GM12865 (cell line): ENCODE data around the gene NFX1.
"Not testable (repeated sequence)": the region's sequence is repeated elsewhere in the genome, so short reads cannot be mapped to it uniquely, and the experiment has no call there.

Source experiments
- DNase-seq: peaks from one replicate; pipeline ENCODE4 v3.0.0; 2010; ENCODE audit warnings: low read depth
- H3K4me3 ChIP-seq: 2 replicates; pipeline ENCODE4 v1.5.1; 2011; ENCODE audit warnings: mild to moderate bottlenecking, low read depth, low read length, control low read depth
- TF ChIP-seq, protein P1 (sequence below): IDR thresholded peaks from 2 replicates; pipeline ENCODE4 v1.5.1; 2011; ENCODE audit warnings: low read length, control low read depth, low read depth, inconsistent platforms; ENCODE audit not compliant: insufficient read depth; ENCODE audit errors: missing control alignments

NFX1 gene

DNA sequence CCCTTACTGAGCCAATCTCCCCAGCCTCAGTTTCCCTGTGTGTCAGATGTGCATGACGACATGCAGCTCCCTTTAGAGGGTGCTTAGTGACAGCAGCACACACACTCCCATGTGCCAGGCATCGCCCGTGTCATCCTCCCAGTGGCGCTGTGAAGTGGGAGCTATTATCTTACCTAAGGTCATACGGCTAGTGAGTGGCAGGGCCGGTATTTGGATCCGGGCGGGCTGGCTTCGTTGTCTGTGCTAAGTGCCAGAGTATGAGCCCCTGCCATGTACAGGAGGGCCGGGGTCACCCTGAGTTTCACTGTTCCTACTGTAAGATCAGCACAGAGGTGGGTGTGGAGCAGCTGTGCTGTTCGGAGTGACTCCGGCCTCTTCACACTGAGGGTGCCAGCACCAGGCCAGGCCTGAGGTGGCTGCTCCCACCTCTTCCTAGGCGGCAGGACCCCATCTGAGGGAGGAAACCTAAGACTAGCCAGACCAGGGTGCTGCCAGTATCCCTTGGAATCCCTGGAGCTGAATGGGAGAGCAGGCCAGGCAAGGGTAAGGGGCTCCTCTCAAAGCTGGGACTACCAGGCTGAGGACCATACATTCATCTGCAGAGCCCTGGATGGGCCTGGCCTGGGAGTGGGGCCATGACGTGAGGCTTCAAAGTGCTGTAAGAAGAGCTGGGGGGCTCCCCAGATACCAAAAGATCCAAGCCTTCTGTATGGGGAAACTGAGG, 89.5 kb downstream of the NFX1 start:
- DNase-seq, result no peak
- TF ChIP-seq, protein P1, sequence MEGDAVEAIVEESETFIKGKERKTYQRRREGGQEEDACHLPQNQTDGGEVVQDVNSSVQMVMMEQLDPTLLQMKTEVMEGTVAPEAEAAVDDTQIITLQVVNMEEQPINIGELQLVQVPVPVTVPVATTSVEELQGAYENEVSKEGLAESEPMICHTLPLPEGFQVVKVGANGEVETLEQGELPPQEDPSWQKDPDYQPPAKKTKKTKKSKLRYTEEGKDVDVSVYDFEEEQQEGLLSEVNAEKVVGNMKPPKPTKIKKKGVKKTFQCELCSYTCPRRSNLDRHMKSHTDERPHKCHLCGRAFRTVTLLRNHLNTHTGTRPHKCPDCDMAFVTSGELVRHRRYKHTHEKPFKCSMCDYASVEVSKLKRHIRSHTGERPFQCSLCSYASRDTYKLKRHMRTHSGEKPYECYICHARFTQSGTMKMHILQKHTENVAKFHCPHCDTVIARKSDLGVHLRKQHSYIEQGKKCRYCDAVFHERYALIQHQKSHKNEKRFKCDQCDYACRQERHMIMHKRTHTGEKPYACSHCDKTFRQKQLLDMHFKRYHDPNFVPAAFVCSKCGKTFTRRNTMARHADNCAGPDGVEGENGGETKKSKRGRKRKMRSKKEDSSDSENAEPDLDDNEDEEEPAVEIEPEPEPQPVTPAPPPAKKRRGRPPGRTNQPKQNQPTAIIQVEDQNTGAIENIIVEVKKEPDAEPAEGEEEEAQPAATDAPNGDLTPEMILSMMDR, result no peak

DNA sequence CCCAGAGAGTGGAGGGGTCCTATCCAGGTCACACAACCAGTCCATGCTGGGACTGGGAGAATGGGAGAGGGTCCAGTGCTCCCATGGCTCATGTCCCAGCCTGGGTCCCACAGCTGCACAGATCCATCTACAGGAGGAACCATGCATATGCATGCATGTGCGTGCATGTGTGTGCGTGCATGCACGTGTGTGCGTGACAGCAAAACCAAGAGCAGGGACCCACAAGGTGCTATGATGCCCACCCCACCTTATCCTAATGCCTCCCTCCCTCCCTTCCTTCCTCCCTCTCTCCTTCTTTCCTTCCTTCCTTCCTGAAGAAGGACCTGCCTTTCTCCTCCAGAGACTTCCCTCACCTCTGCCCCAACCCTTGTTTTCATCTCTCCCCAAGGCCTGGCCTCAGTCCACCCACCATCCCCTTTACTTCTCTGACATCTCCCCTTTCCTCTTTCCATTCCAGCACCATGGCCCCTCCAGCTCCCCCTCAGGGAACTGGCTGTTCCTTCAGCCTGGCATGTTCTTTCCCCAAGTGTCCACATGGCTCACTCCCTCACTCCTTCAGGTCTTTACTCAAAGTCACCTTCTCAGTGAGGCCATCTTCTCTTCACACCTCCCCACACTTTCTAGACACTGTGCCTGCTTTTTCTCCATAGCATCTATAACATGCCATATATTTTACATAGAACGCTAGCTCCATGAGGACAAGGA, 90.2 kb downstream of the NFX1 start:
- DNase-seq, result no peak
- H3K4me3 ChIP-seq, result no peak overlapping the region
- TF ChIP-seq, protein P1, result no peak

More for the DNA sequence above, 89.5 kb downstream of the NFX1 start:
- no peak overlapping the region for H3K4me3 ChIP-seq

DNA sequence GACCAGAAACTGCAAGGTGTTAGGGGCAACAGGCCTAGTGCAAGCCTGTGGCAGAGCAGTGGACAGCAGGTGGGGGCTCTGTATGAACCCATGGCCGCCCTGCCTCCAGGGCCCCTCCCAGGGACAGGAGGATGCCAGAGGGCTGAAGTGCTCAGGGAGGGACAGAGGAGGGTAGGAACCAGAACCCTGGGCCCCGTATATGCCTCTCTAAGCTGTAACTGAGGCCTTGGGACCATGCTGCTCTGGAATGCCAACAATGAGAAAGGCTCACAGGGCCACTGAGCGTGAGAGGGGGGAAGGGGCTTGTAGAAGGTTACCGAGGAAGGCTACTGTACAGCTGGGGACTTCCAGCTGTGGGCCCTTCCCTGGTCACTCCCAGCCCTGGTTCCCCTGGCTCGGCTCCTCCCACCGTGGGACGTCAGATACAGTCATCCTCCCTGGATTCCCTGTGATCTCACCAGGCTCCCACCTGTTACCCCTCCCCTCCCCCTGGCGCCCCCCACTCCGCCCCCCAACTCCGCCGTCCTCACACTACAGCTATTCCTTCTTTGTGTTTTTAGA, 91.0 kb downstream of the NFX1 start:
- TF ChIP-seq, protein P1, result no peak
- no peak for DNase-seq
- H3K4me3 ChIP-seq, result no peak overlapping the region

DNA sequence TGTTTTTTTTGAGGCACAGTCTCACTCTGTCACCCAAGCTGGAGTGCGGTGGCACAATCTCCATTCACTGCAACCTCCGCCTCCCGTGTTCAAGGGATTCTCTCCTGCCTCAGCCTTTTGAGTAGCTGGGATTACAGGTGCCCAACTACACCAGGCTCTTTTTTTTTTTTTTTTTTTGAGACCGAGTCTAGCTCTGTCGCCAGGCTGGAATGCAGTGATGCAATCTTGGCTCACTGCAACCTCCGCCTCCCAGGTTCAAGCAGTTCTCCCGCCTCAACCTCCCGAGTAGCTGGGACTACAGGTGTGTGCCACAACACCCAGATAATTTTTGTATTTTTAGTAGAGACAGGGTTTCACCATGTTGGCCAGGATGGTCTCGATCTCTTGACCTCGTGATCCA, 92.1 kb downstream of the NFX1 start:
- not testable (repeated sequence) for DNase-seq, H3K4me3 ChIP-seq

GRCh38 chr9:33383396-33383795, 93.1 kb downstream of the NFX1 start:
- not testable (repeated sequence) for H3K4me3 ChIP-seq, DNase-seq

DNA sequence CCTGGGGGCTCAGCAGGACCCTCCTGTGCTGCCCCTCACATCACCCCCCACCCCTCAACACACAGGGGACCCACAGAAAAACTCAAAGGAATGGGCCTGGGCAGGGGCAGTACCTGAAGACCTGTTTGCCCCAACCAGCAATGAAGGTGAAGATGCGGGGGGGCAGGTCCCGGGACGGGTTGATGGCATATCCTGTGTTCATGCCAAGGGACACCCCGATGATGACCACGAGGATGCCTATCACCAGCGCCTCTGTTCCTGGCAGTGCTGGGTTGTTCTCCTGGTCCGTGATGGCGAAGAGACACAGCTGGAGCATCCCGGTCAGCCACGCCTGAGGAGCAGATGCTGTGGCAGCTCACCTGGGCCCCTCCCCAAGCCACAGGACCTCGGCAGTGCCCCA, 95.2 kb downstream of the NFX1 start:
- not testable (repeated sequence) for H3K4me3 ChIP-seq

DNA sequence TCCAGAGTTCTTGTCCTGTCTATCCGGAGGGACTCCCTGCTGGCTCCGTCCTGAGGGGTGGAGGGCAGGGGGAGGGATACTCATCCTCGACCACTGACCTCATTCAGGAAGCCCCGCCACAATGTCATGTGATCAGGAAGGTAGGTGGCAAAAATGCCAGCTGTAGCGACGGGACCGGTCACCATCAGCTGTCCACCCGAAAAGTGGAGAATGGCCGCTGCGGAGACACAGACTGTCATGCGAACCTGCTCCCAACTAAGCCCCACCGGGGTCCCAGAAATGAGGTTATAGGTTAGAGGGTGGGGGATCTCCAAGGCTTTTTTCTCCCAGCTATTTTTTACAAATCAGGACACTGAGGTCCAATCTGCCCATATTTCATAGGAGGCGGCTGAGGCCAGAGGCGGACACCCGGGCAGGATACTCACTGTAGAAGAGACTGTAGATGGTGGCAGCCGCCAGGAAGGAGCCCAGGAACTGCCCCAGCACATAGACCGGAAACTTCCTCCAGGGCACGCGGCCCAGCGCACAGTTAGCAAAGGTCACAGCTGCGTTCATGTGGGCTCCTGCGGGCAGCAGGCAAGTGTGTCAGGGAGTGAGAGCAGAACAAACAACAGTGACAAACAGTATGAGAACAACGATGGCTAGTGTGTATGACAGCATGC, 95.8 kb downstream of the NFX1 start:
- DNase-seq, result not testable (repeated sequence)

More for the DNA sequence above, 95.2 kb downstream of the NFX1 start:
- not testable (repeated sequence) for DNase-seq

GRCh38 chr9:33386641-33386996, 96.3 kb downstream of the NFX1 start:
- not testable (repeated sequence) for DNase-seq, H3K4me3 ChIP-seq

More for the DNA sequence above, 95.8 kb downstream of the NFX1 start:
- H3K4me3 ChIP-seq, result not testable (repeated sequence)

DNA sequence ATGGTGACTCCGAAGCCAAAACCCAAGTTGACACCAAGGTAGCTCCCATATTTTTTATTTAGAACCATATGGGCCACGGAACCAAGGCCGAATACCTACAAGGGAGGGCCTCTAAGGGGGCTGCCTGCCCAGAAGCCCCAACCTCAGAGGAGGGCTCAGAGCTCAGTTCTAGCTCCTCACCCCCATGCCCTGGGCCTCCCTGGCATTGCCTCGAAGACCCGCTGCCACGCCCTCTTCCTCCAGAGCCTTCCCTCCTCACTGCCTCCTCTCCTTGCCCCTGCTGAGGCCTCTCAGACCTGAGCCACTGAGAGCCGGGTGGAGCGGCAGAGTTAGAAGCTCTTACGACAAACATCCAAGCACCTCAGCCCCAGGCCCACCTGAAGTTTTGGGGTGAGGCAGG, 96.7 kb downstream of the NFX1 start:
- not testable (repeated sequence) for DNase-seq, H3K4me3 ChIP-seq
